ENCODE measurements around the gene WEE1. TPM values are rescaled to one million over a fixed set of nuclear protein-coding genes. Genes with fewer than 3 reads are reported as not detected.
A peak's percentile ranks its signal among the peaks of the same experiment; 100 is the strongest.

Gene WEE1
- total RNA-seq, 1 donor from 2014 or later: 10.9 TPM

- H3K9me3 ChIP-seq: no peaks in the 10 kb centered on the region
- H3K36me3 ChIP-seq: no peaks in the 10 kb centered on the region
- DNase-seq (no peak), ATAC-seq (no peak)
- intact Hi-C loops (cut with DNase I): no loop called here
- H3K4me3 ChIP-seq: no peak overlapping the region
- H3K27me3 ChIP-seq: no peaks in the 10 kb centered on the region
- H3K27ac ChIP-seq: no peak overlapping the region
- peaks cover 16% of the 10 kb centered on the region for H3K4me1 ChIP-seq
- no peak for TF ChIP-seq CTCF (IDR thresholded peaks at IDR 0.05)
Measured at GRCh38 chr11:9571763-9572115, 1.7 kb upstream of the WEE1 start.

GRCh38 chr11:9573775-9574621 is 528 bp downstream of the WEE1 start:
- ATAC-seq: no peak
- DNase-seq: peak; percentile 76
- no peak for TF ChIP-seq CTCF (IDR thresholded peaks at IDR 0.05)

GRCh38 chr11:9574622-9575259 is 1.3 kb downstream of the WEE1 start:
- ATAC-seq (no peak), DNase-seq (peak; percentile 72)
- Histone ChIP-seq H3K27me3 (no peaks in the 10 kb centered on the region), H3K36me3 (no peaks in the 10 kb centered on the region), H3K4me1 (peaks cover 9% of the 10 kb centered on the region), H3K4me3 (peak overlapping the region; percentile 77), H3K9me3 (no peaks in the 10 kb centered on the region), H3K27ac (peak overlapping the region; percentile 78)
- no peak for TF ChIP-seq CTCF (IDR thresholded peaks at IDR 0.05)
- intact Hi-C loops (cut with DNase I): no loop called here

More at GRCh38 chr11:9573775-9574621, 528 bp downstream of the WEE1 start:
- Histone ChIP-seq H3K27ac (peak overlapping the region; percentile 78), H3K9me3 (no peaks in the 10 kb centered on the region), H3K4me1 (peaks cover 9% of the 10 kb centered on the region), H3K4me3 (peak overlapping the region; percentile 77), H3K36me3 (no peaks in the 10 kb centered on the region), H3K27me3 (no peaks in the 10 kb centered on the region)
- intact Hi-C loops (cut with DNase I): no loop called here

GRCh38 chr11:9575260-9576240 is 2.1 kb downstream of the WEE1 start:
- no peaks in the 10 kb centered on the region for H3K36me3 ChIP-seq
- TF ChIP-seq CTCF (IDR thresholded peaks at IDR 0.05): no peak
- no peaks in the 10 kb centered on the region for H3K27me3 ChIP-seq
- peak overlapping the region; percentile 77 for H3K4me3 ChIP-seq
- ATAC-seq (no peak), DNase-seq (no peak)
- no peaks in the 10 kb centered on the region for H3K9me3 ChIP-seq
- peaks cover 5% of the 10 kb centered on the region for H3K4me1 ChIP-seq
- H3K27ac ChIP-seq: peak overlapping the region; percentile 78
- intact Hi-C loops (cut with DNase I): no loop called here

GRCh38 chr11:9576701-9577381 is 3.4 kb downstream of the WEE1 start:
- ATAC-seq: no peak
- no peak for DNase-seq
- intact Hi-C loops (cut with DNase I): no loop called here
- no peak for TF ChIP-seq CTCF (IDR thresholded peaks at IDR 0.05)
- peaks cover 5% of the 10 kb centered on the region for H3K4me1 ChIP-seq
- H3K27ac ChIP-seq: no peak overlapping the region
- H3K36me3 ChIP-seq: peaks cover 6% of the 10 kb centered on the region
- H3K4me3 ChIP-seq: peak overlapping the region; percentile 77
- no peaks in the 10 kb centered on the region for H3K27me3 ChIP-seq
- H3K9me3 ChIP-seq: no peaks in the 10 kb centered on the region
